ENCODE measurements around the gene PPTC7. TPM values are rescaled to one million over a fixed set of nuclear protein-coding genes. Genes with fewer than 3 reads are reported as not detected.
A peak's percentile ranks its signal among the peaks of the same experiment; 100 is the strongest.
"Not testable (repeated sequence)": the region's sequence is repeated elsewhere in the genome, so short reads cannot be mapped to it uniquely, and the experiment has no call there.

PPTC7 gene
- total RNA-seq, 1 donor from 2014 or later, result 26.1 TPM

DNA sequence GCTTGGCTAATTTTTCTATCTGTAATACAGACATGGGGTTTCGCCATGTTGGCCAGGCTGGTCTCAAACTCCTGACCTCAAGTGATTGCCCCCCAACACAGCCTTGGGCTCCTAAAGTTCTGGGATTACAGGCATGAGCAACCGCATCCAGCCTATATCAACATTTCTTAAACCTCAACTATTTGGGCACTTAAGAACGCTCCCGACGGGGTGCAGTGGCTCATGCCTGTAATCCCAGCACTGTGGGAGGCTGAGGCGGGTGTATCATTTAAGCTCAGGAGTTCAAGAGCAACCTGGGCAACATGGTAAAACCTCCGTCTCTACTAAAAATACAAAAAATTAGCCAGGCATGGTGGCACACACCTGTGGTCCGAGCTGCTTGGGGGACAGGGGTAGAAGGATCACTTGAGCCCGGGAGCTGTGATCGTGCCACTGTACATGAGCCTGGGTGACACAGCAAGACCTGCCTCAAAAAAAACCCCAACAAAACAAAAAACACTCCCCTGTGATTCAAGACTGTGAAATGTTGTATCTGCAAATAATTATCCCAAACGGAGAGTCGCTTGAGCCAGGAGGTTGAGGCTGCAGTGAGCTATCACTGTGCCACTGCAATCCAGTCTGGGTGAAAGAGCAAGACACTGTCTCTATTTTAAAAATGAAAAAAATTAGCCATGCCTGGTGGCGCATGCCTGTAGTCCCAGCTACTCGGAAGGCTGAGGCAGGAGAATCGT lies 21.5 kb downstream of the PPTC7 start:
- DNase-seq (ENCODE audit: low spot score), result no peak

DNA sequence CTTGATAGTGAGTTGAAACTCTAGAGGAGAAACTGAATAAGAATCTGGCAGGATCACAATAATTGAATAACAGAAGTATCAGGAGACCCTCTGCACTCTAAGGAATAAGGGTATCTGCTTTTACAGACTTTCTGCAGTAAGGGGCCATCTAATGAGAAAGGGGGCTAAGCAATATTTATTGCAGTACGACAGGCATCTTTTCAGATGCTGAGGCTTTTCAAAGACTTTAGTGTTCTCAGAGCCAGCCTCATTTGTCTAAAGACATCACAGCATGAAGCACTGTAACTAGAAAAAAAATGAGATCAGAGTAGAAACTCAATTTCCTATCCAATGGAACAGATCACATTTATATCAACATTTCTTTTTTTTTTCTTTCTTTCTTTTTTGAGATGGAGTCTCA lies 22.2 kb downstream of the PPTC7 start:
- DNase-seq (ENCODE audit: low spot score), result no peak

DNA sequence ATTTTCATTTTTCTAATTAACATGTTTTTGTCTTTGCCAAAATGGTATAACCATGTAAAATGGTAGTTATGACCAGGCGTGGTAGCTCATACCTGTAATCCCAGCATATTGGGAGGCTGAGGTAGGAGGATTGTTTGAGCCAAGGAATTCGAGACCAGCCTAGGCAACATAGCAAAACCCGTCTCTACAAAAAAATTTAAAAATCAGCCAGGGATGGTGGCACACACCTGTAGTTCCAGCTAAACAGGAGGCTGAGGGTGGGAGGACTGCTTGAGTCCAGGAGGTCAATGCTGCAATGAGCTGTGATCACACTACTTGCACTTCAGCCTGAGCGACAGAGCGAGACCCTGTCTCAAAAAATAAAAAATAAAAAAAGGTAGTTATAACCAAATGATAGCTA lies 23.1 kb downstream of the PPTC7 start:
- DNase-seq (ENCODE audit: low spot score), result no peak

DNA sequence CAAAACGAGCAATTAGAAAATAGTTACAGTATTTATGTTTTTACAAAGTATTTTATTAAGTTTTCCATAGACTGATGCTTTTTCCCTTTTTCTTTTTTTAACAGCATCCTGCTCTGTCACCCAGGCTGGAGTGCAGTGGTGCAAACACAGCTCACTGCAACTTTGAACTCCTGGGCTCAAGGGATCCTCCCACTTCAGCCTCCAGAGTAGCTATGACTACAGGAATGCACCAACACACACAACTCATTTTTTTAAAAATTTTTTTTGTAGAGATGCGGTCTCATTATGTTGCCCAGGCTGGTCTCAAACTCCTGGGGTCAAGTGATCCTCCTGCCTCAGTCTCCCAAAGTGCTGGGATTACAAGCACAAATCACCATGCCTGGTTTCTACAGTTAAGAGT lies 24.2 kb downstream of the PPTC7 start:
- not testable (repeated sequence) for DNase-seq (ENCODE audit: low spot score)

DNA sequence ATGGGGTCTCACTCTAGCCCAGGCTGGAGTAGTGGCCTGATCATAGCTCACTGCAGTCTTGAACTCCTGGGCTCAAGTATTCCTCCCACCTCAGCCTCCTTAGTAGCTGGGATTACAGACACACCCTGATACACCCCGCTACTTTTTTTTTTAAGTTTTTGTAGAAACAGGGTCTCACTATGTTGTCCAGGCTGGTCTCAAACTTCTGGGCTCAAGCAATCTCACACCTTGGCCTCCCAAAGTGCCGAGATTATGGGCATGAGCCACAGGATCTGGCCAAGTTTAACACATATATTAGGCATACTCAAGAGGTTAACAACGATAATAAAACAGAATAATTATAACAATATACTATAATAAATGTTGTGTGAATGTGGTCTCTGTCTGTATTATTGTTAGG lies 25.8 kb downstream of the PPTC7 start:
- DNase-seq (ENCODE audit: low spot score), result no peak

DNA sequence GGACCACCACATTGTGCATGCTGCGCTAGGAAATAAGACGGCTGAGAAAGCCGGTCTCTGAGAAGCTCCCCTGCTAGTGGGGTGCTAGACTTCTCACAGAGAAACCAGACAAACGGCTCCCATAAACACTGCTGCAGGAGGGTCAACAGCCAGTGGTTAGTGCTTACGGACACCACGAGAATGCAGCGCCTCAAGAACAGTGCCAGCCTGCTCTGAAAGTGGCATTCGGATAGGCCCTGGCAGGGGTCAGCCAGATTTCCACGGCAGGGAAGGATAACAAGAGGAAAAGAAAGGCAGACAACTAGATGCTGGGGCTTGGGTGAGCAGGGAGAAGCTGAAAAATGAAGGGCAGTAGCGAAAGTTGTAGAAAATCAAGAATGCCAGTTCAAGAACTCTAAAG lies 26.4 kb downstream of the PPTC7 start:
- no peak for DNase-seq (ENCODE audit: low spot score)

DNA sequence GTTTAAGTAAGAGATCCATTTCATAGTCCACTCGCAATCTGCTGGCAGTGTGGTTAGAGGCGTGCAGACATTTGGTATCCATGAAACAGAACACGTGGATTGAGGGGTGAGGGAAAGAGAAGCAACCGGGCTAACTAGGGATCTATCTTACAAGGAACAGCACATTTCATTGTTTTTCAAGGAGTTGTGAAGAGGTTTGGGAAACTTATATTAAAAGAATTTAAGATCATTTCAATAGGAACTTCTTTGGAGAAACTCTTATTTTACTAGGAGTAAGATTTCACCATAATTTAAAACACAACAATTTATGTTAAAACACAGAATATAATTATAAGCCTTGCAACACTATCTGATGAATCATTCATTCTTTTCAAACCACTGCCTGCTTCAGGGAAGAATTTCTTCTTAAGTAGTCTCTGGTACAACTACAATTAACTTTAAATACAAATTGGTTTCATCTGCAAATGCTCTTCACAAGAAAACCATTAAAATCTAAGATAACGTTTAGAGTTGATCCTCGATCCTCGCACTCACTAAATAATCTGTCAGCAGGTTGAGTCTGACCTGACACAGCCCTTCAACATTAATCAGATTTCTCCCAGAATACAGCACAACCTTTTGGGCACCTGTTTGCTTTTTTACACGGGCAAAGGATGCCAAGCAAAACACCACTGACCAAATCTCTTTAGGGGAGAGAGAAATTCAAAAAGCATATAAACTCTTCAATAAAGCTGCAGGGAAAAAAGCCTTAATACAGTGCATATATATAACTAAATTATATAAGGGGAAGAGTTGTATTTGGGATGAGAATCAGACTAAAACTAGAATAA lies 27.3 kb downstream of the PPTC7 start:
- no peak for DNase-seq (ENCODE audit: low spot score)

DNA sequence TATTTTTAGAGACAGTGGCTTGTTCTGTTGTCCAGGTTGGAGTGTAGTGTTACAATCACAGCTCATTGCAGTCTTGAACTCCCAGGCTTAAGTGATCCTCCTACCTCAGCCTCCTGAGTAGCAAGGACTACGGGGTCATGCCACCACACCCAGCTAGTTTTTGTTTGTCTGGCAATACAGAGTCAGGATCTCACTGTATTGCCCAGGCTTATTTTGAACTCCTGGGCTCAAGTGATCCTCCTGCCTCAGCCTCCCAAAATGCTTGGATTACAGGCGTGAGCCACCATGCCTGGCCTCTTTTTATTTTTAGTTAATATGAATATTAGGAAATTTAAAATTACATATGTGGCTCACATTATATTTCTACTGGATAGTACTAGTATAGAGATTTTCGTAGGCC lies 28.9 kb downstream of the PPTC7 start:
- no peak for DNase-seq (ENCODE audit: low spot score)

DNA sequence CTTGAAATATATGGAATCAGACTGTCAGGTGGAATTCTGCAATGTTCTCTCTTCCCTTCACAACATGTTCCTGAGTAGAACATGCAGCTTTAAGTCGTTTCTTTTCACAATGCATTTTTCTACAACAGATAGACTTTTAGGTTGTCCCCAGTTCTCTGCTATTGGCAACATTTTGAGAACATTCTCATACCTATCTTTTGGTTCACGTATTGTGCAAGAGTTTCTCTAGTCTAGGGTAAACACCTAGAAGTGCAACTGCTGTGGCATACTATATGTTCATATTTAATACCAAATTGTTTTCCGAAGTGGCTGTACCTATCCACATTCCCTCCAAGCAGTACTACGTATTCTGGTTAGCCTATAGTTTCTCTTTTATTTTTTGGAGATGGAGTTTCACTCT lies 32.1 kb downstream of the PPTC7 start:
- DNase-seq (ENCODE audit: low spot score), result no peak

DNA sequence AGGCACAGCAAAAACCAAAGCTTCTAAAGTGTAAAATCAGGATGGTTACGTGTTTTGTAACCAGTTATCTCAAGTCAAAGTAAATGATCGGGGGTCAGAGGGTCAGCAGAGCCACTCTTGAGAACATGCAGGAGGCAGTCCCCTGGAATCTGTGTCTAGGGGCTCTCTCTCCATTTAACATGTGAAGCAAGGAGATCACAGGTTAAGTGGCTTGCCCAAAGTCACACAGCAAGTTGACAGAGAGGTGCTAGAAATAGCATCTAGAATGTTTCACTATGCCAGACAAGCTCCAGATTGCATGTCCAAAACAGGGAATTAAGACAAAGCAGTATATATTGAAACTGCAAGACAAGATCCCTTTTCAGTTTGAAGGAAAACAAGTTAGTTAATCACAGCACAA lies 33.4 kb downstream of the PPTC7 start:
- DNase-seq (ENCODE audit: low spot score), result no peak

DNA sequence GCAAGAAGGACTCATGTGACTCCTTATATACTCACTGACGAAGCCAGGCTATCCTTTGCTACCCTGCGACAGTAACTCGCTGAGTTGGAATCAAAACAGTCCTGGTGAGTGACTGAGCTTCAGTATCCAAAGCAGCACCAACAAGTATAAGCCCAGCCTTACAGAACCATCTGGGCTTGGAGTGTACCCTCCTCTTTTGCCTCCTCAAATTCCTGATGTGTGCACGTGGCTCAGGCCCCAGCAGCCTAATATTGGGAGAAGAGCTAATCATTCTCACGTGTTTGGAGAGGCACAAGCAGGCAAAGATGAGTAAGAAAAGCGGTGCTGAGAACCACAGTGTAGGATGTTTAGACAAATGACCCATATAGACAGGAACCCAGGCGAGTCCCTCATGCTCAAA lies 34.4 kb downstream of the PPTC7 start:
- no peak for DNase-seq (ENCODE audit: low spot score)

DNA sequence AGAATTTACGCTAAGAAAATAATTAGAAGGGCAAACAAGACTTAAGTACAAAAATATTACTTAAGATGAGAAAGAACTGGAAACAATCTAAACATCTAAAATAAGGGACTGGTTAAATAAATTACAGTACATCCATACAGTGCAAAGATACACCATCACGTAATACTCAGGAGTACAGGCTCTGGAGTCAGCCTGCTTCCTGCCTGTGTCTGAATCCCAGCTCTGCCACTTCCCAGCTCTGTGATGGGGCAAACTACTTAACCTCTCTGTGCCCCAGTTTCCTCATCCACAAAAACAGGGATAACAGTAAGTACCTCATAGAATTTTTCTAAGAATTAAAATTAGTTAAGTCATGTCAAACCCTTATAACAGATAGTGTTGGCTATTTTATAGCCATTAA lies 36.0 kb downstream of the PPTC7 start:
- no peak for DNase-seq (ENCODE audit: low spot score)

DNA sequence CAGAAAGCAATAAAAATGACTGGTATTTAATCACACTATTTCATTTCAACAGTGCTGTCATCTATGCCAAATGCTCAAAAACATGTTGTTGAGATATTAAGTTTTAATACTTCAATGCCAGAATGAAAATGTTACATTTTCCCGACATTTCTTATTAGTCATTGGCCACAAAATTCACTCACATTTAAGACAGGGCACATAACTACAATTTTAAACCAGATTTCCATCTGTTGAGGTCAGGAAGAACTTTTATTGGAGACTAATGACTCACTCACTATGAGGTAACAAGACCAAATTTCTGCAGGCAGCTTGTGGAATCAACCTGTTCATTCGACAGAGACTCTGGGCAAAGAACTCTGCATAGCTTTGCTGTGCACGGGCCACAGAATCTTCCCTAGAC lies 36.8 kb downstream of the PPTC7 start:
- no peak for DNase-seq (ENCODE audit: low spot score)

DNA sequence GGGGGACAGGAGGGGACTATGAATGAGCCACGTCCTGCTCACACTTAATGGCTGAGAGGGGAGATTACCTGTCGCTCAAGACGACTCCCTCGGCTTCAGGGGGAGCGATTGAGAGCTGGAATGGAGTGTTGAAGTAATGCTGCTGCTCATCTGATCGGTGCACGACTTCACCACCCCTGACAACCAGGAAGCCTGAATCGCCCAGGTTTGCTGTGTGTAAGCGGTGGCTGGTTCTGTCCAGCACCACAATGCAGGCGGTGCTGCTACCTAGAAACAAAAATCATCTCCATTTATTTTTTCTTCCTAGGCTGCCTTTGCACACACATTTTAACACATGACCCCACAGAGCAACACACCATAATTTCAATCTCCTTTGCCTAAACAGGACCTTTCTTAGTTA lies 37.3 kb downstream of the PPTC7 start:
- DNase-seq (ENCODE audit: low spot score), result no peak

DNA sequence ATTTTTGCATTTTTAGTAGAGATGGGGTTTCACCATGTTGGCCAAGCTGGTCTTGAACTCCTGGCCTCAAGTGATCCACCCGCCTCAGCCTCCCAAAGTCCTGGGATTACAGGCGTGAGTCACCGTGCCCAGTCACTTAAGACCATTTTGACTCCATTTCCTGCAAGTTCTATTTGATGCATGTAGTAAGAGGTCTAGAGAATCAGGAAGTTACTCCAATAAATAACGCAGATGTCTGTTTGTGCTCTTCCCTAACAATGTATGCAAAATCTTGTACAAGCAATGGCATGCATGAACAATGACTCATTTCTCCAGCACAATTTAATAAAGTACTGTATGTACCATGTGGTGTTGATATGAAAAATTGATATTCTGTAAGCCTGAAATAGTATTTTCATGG lies 37.9 kb downstream of the PPTC7 start:
- not testable (repeated sequence) for DNase-seq (ENCODE audit: low spot score)

DNA sequence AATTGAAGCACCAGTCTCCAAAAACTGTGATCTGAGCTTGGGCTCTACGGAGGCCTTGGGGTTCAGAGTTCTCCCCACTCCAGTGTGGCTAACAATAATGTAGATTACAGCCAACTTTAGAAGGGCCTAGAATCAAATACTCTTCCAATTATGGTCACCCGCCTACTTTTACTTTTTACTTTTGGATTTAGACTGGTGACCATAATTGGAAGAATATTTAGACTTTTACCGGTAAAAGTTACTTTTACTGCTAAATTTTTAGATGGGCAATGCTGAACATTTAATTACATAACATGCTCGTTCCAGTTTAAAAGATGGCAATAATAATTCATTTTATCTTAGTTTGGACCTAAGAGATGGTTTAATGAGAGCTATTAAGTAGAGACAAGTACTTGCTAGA lies 39.2 kb downstream of the PPTC7 start:
- no peak for DNase-seq (ENCODE audit: low spot score)

DNA sequence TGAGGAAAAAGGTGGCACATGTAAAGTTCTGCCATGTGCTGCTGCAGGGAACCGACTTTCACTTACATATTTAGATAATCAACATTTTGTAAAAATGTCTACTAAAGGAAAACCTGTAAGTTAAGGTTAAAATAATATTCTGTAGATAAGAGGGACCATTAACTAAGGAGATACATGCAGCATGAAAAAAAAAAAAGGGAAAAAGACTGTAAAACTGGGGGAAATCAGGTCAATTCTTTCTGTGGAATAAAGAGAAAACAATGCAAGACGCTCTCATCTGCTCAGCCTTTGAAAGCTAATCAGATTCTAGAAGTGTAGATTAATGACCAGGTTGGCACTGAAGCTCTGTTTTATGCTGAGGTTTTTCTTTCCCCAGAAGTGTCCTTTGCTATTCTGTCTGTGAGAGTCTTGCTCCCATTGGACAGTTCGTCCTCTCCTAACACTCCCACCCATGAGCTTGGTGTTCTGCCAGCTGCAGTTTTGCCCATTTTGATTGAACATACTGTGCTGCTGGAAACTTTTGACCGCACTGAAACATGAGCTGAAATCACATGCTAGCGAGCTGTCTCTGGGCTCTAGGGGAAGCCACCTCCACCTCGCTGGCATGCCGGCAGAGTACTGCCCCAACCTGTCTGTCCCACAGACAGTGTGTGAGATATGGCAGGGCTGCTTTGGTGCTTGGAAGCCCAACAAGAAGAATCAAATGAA lies 39.7 kb downstream of the PPTC7 start:
- DNase-seq (ENCODE audit: low spot score), result peak; percentile 95

DNA sequence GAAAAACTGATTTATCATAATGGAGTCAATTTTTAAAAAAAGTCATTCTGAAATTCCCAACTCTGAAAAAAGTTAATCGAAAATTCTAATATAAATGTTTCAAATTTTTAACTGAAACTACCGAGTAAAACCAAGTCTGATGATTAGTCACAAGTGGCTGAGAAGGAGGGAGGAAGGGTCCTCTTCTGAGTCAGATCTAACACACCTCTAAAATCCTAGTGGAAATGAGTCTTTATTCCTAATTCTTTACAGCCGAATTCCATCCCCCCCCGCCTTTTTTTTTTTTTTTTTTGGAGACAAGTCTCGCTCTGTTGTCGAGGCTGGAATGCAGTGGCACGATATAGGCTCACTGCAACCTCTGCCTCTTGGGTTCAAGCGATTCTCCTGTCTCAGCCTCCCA lies 43.1 kb downstream of the PPTC7 start:
- no peak for DNase-seq (ENCODE audit: low spot score)

DNA sequence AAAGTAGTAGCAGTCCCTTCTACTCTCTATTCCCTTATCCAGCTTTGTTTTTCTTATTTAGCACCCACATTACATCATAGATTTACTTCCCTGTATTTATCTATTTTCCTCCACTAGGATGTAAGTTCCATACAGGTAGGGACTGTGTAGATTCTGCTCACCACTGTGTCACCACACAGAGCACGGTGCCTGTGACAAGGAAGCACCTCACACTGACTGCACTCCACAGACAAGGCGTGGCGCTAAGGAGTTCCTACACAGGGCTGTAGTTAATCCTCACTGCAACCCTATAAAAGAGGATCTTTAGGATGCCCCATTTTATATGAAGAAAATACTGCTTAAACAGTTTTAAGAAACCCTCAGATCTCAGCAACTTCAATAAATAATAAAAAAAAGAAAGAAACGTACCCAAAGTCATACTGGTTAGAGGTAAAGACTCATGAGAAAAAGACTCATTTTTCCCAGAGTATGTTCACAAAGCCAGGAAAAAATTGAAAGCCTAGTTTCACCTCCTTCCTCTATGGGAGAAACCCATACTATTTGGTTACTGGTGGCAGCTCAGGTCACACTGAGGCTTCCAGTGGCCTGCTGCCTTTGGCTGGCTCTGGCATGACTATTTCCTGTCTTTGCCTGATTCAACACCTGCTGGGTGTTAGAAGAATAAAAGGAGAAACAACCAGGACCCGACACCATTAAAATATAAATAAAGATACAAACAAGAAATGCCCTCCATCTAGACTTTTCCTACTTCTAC lies 44.1 kb downstream of the PPTC7 start:
- no peak for DNase-seq (ENCODE audit: low spot score)

DNA sequence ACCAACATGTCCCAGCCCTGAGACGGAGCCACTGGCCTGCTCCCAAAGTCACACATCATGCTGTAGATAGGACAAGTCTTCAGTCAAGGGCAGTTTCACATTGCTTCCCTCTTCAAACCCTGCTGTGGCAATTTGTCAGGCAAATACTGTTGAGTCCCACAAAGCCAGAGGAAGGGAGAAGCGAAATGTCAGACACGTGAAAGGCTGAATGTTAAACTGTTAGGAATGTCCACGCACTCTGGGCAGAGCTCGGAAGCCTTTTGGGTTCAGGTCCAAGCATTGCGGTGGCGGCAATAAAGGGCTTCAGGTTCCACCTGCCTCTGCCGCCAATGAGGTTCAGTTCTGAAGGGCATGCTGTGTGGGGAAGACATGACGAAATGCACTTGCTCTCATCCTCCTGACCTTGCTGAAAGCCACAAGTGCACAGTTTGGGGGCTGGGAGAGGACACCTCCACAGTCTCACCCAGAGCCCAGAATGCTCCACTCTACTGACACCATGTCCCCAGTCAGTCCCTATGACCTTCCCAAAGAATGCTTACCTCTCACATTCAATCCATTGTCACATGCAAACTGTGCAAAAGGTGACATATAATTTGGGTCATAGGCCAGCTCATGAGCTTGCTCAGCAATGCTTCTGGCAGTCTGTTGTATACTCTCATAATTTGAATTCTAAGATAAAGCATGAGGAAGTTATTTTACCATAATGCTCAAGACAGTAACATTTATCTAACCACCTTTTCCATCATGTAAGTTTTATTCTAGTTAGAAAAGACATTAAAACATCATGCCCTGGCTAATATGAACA lies 45.3 kb downstream of the PPTC7 start:
- peak; percentile 59 for DNase-seq (ENCODE audit: low spot score)
